ENCODE data around the gene LDB3. TPM values are rescaled to one million over a fixed set of nuclear protein-coding genes. Genes with fewer than 3 reads are reported as not detected.

LDB3 gene
- total RNA-seq, 2 donors from 2014 or later = 0.66 to 0.78 TPM

DNA sequence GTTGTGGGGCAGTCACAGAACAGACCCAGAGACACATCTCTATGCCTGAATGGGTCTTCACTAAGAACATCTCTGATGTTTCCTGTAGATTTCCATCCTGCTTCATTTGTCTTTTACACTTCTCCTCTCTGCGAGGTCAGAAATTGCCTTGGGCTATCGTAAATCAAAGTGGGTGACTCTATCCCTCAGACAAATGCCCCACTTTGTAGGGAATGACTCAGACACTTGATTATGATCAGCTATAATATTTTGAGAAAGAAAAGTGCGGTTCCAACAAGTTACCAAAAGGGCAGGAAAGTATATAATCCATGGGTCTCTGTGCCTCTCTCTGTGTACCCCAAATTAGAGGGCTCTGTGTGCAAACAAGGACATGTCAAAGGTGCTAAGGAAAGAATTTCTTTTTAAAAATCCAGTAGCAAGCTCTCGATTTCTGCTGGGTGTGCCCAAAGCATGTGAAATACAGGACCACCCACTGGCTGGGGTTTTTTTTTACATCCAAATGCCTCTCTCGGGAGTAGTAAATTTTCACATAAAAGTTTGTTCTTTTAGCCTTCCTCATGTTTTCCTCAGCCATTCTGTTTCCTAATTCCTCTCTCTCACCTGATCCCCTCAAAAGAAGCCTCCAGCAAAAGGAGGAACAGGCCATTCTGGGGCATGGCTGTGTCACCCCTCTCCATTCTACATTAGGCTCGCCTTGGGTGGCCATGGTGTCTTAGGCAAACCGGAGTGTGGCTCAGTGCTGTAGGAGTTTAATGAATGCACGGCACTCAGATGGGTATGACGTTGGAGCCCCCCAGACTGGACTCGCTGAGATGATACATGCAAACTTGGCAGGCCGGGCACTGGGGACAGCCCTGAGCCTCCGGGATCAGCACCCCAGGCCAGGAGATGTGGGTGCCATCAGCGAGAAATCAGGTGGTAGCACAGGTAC, 20.3 kb upstream of the LDB3 start:
- Histone ChIP-seq H3K36me3 (replicated peaks in 1 of 2; ENCODE audit: insufficient read depth in 1 of 2, low read depth in 2 of 2) (no peaks in the 10 kb centered on the region), H3K4me1 (peaks cover 5% of the 10 kb centered on the region), H3K4me3 (no peak overlapping the region), H3K27me3 (no peaks in the 10 kb centered on the region), H3K9me3 (no peaks in the 10 kb centered on the region), H3K27ac (no peak overlapping the region)
- 78 to 83% methylated on average over 13 of the region's 13 CpGs for WGBS, 2 donors
- DNase-seq = no peak
- intact Hi-C loops (cut with DNase I) = no loop called here
- TF ChIP-seq, protein P1, sequence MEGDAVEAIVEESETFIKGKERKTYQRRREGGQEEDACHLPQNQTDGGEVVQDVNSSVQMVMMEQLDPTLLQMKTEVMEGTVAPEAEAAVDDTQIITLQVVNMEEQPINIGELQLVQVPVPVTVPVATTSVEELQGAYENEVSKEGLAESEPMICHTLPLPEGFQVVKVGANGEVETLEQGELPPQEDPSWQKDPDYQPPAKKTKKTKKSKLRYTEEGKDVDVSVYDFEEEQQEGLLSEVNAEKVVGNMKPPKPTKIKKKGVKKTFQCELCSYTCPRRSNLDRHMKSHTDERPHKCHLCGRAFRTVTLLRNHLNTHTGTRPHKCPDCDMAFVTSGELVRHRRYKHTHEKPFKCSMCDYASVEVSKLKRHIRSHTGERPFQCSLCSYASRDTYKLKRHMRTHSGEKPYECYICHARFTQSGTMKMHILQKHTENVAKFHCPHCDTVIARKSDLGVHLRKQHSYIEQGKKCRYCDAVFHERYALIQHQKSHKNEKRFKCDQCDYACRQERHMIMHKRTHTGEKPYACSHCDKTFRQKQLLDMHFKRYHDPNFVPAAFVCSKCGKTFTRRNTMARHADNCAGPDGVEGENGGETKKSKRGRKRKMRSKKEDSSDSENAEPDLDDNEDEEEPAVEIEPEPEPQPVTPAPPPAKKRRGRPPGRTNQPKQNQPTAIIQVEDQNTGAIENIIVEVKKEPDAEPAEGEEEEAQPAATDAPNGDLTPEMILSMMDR (IDR thresholded peaks at IDR 0.05) = no peak
- no peak for TF ChIP-seq POLR2A (IDR thresholded peaks at IDR 0.05)
- no peak for ATAC-seq

DNA sequence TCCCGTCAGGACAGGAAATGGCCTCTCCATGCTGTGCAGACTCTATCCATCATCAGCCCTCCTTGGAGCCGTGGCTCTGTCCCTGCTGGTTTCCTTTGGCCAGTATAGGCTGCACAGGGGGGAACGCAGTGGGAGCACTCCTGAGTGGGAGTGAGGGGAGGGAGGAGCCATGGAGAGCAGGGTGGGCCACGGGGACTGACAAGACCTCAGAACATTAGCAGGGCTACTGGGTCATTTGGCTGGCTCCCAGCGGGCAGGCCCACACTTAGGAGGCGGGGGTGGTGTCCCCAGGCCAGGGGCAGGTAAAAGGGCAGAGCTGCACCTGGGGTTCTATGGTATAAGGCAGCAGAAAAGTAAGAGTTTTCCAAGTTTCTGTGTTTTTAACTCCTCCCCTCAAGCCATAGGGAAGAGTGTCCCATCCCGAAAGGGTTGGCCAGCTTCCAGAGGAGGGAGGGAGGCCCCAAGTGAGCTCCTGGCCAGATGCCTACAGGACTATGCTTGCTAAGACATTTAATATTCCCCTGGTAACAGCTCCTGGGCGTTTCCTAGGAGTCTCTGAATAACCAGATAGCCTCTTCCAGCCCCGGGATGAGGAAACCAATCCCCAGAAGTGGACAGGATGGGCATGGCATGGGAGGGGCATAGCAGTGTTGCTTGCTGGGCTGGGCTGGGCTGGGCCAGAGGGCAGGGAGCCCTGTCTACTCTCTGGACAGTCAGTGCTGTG, 19.4 kb upstream of the LDB3 start:
- no peak for TF ChIP-seq POLR2A (IDR thresholded peaks at IDR 0.05)
- TF ChIP-seq, protein P1 (IDR thresholded peaks at IDR 0.05) = no peak
- H3K4me1 ChIP-seq = peaks cover 5% of the 10 kb centered on the region
- WGBS, 2 donors = 57 to 69% methylated on average over 5 to 9 of the region's 9 CpGs
- intact Hi-C loops (cut with DNase I) = no loop called here
- H3K4me3 ChIP-seq = no peak overlapping the region
- H3K36me3 ChIP-seq (replicated peaks in 1 of 2; ENCODE audit: insufficient read depth in 1 of 2, low read depth in 2 of 2) = no peaks in the 10 kb centered on the region
- no peaks in the 10 kb centered on the region for H3K27me3 ChIP-seq
- no peak overlapping the region for H3K27ac ChIP-seq
- peak; percentile 18 for ATAC-seq
- no peaks in the 10 kb centered on the region for H3K9me3 ChIP-seq
- peak in 2 of 4 donors; percentile 45 to 46 for DNase-seq

DNA sequence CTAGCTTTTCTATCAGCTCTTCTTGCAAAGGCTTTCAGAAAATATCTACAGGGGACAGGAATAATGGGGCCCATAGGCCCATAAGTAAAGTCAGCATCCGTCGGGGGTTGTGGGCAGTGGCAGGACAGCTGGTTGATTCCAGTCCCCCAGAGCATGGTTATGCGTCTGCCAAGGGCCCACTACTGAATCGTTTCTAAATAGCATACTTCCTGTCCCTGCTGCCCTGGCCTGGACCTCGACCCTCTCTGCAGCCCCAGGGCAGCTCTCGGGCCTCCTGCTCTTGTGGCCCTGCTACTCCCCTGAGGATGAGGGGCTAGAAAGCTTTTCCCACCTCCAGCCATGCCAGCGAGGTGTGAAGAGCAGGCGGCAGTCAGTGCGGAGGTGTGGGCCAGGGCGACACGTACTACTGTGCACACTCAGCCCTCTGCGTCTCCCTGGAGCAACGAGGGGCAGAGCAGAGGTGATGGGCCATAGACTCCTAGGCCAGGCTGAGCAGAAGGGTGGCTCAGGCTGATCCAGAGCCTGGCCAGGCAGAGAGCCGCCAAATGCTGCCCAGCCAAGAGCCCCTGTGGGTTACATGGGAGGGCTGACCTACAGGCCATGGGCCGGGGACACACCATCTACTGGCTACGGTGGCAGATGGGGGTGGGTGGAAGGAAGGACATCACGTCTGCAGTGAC, 18.7 kb upstream of the LDB3 start:
- Histone ChIP-seq H3K27me3 (no peaks in the 10 kb centered on the region), H3K27ac (no peak overlapping the region), H3K4me1 (peaks cover 5% of the 10 kb centered on the region), H3K9me3 (no peaks in the 10 kb centered on the region), H3K4me3 (no peak overlapping the region), H3K36me3 (replicated peaks in 1 of 2; ENCODE audit: insufficient read depth in 1 of 2, low read depth in 2 of 2) (no peaks in the 10 kb centered on the region)
- intact Hi-C loops (cut with DNase I) = no loop called here
- DNase-seq (no peak), ATAC-seq (no peak)
- WGBS, 2 donors = 85% methylated on average over 11 to 17 of the region's 17 CpGs
- TF ChIP-seq, protein P1 (IDR thresholded peaks at IDR 0.05) = no peak
- no peak for TF ChIP-seq POLR2A (IDR thresholded peaks at IDR 0.05)

DNA sequence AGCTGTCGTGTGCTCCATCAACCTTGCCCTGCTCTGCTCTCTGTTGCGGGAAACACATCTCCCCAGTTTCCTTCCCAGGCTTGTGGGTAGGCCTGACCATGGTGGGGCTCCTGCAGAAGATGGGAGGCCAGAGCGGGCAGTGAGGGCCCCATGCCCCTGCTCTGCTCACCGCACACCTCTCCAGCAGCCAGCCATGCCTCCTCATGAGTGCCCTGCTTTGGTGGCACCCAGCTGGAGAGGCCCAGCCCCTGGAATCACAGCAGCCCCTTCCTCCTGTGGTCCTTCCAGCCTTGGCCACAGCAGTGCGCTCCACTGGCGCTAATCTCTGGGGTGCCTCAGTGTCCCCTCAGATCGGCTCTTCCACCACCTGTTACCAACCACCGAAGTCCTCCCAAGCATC, 18.2 kb upstream of the LDB3 start:
- Histone ChIP-seq H3K4me1 (peaks cover 5% of the 10 kb centered on the region), H3K9me3 (no peaks in the 10 kb centered on the region), H3K27me3 (no peaks in the 10 kb centered on the region), H3K36me3 (replicated peaks in 1 of 2; ENCODE audit: insufficient read depth in 1 of 2, low read depth in 2 of 2) (no peaks in the 10 kb centered on the region), H3K4me3 (no peak overlapping the region), H3K27ac (no peak overlapping the region)
- 86 to 91% methylated on average over 8 of the region's 8 CpGs for WGBS, 2 donors
- DNase-seq (no peak), ATAC-seq (no peak)
- intact Hi-C loops (cut with DNase I) = no loop called here
- no peak for TF ChIP-seq POLR2A (IDR thresholded peaks at IDR 0.05)
- TF ChIP-seq, protein P1 (IDR thresholded peaks at IDR 0.05) = no peak
